ENCODE measurements around the gene ATP2B1. TPM values are rescaled to one million over a fixed set of nuclear protein-coding genes. Genes with fewer than 3 reads are reported as not detected.
A peak's percentile ranks its signal among the peaks of the same experiment; 100 is the strongest.

ATP2B1 gene
- polyA plus RNA-seq, 10 donors: 61.0 to 114 (median 82.6) TPM

DNA sequence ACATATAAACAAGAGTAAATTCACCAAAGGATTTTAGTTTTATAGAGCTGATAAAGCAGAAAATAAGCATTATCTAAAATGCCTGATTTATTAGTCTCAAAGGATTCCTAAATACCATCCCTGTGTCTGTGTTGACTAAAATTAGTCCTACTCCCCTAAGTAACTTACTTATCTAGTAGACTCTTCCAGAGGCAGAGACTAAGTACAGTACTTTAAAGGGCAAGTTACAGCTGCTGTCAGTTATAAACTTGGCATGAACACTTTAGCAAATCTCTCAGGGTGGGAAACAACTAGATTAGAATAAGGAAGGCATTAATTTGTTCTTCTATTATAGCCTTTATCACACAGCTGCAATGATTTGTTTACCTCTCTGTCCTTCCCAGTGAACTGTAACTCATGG lies 46.0 kb downstream of the ATP2B1 start:
- peak in 1 of 3 donors; percentile 15 for DNase-seq

DNA sequence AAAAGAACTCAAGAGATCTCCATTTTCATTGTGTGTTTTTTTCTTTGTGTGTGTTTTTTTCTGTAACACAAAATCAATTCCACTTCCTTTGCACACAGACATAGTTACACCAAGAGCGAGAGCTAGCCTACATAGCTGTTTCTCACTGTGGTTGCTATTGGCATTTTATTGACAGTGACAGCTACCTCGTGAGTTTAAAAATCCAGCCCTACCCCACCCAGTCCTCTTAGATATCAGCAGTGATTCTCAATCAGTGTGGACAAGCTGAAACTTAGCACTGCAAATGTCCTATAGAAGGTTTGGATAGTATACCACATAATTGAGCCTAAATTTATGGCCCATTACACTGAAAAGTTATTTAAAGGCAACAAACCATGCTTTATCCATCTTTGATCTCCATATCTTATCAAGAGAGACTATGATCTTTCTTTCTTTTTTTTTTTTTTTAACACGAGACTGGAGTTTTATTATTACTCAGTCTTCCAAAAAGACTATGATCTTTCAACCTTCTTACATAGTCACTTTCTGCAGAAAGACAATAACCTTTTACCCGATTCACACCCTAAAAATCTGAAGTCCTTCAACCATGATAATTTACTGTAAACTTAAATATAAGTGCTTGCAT lies 46.8 kb downstream of the ATP2B1 start:
- DNase-seq: peak in 1 of 3 donors; percentile 12

GRCh38 chr12:89657739-89658138 lies 50.9 kb downstream of the ATP2B1 start:
- no peak for DNase-seq

GRCh38 chr12:89657066-89657465 lies 51.6 kb downstream of the ATP2B1 start:
- no peak for DNase-seq

DNA sequence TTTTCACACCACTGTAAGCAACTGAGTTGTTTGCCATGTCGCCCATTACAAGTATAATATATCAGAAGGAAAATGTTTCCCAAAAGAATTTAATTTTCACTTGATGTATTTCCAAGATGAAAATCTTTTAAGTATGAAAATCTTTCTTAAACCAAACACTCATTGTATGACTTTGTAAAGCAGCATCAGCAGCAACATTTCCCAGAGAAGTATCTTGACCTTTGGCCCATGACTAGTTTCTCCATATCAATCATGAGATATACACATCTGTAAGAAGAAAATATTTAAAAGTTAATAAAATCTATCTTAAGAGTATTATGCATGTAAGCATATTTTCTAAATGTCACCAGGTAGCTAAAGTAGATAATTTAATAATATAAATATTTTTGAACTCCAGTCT lies 52.8 kb downstream of the ATP2B1 start:
- DNase-seq: no peak

DNA sequence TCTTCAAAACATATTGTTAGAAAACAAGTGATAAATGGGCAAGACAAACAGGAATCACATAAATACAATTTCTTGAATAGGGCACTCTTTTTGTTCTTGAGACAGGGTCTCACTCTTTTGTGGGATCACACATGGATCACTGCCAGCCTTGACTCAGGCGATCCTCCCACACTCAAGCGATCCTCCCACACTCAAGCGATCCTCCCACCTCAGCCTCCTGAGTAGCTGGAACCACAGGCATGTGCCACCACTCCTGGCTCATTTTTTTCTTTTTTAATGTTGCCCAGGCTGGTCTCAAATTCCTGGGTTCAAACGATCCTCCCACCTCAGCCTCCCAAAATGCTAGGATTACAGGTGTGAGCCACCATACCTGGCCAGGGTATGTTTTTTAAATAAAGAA lies 57.4 kb downstream of the ATP2B1 start:
- DNase-seq: no peak

- DNase-seq: no peak
Observed at GRCh38 chr12:89650239-89650638, 58.4 kb downstream of the ATP2B1 start.

GRCh38 chr12:89649820-89650219 lies 58.8 kb downstream of the ATP2B1 start:
- no peak for DNase-seq

- no peak for DNase-seq
Observed at GRCh38 chr12:89649139-89649538, 59.5 kb downstream of the ATP2B1 start.

- no peak for DNase-seq
Observed at GRCh38 chr12:89648211-89648930, 60.3 kb downstream of the ATP2B1 start.

- no peak for DNase-seq
Observed at GRCh38 chr12:89645434-89645833, 63.2 kb downstream of the ATP2B1 start.

DNA sequence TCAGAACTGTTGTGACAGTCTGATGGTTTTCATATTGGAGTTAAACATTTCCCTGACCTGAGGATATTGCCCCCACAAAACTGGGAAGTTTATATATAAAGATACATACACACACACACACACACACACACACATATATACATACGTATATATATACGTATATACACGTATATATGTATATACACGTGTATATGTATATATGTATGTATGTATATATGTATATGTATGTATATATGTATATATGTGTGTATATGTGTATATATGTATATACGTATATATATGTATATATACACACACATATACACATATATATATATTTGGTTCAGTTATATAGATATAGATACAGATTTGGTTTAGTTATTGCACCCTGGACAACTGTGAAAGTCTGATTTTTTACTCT lies 65.7 kb downstream of the ATP2B1 start:
- no peak for DNase-seq

DNA sequence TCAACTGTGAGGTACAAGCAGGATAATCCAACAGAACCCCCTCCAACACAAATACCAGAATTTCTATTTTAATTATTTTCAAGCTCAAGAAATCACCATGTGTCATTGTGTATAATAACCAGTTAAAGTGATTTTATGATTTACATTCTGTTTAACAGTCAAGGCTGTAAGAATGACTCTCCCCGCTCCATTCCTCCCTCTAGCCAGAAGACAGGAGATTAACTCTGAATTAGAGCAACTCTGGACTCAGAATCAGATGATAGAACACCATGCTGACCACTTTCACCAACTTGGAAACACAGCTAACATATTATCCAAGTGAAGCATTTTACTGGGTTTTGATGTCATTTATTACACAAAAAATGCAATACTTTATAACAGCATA lies 71.9 kb downstream of the ATP2B1 start:
- DNase-seq: no peak

- no peak for DNase-seq
Observed at GRCh38 chr12:89636052-89636775, 72.4 kb downstream of the ATP2B1 start.

- no peak for DNase-seq
Observed at GRCh38 chr12:89634508-89634907, 74.1 kb downstream of the ATP2B1 start.

DNA sequence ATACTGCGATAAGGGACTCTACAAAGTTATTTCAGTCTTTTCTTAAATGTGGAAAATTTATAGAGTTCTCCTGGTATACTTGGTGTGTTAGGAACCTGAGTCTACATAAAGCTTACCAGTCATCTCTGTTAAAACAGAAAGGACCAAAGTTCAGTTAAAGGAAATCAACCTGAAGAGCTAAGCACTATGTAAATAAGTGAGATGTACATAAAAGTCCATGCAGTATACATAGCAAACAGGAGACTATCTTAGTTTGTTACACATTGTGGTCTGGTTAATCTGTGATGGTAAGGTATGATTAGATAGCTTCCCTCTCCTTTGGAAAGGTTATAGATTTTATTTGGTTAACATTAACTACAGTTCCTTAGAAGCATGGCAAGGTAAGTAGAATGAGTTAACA lies 75.9 kb downstream of the ATP2B1 start:
- no peak for DNase-seq

DNA sequence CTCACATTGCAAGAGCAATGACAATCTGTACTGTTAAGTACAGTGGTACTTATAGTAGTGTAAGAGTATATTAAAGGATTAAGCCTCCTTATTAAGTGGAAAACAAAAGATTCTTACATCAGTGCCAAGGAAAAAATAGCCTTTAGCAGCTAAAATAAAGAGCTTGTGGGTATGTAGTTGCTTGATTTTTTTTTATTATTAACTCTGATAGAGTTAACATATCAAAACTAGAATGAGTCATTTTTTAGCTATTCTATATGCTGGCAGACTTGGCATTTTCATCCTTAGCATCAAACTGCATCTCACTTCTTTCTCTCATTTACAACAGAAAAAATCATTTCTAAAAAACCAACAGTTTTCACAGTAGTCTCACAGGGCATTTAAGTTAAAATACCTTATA lies 86.5 kb downstream of the ATP2B1 start:
- DNase-seq: no peak

DNA sequence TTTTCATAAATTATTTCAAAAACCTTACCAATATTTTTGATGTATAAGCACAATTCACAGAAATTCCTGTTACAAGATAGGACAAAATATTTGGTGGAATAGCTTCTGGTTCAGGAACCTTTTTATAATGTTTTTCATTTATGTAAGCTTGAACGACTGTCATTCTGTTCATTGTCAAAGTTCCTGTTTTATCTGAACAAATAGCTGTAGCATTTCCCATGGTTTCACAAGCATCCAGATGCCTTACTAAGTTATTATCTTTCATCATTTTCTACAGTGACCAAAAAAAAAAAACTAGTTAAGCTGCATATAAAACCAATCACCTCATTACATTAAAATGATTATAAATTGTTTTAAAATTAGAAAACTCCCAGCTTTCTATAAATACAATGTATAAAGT lies 87.1 kb downstream of the ATP2B1 start:
- no peak for DNase-seq

GRCh38 chr12:89619764-89620163 lies 88.9 kb downstream of the ATP2B1 start:
- DNase-seq: no peak

GRCh38 chr12:89618113-89618862 lies 90.3 kb downstream of the ATP2B1 start:
- no peak for DNase-seq

GRCh38 chr12:89610366-89610765 lies 98.3 kb downstream of the ATP2B1 start:
- no peak for DNase-seq

DNA sequence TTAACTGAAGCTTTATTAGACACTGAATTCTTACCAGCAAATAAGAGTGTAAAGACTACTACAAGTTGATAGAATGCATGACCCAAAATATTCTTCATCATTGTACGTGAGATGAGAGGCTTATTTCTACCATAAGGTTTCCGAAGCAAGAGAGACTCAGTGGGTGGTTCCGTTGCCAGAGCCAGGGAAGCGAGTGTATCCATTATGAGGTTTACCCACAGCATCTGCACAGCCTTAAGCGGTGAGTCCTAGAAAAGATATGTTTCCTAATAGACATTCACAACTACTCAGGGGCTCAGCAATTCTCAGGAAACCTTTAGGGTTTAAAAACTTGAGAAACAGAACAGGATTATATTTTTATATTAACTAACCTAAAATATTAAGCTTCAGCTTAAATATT lies 105.0 kb downstream of the ATP2B1 start:
- DNase-seq: no peak
